ENCODE data around the gene STX18.
"Not testable (repeated sequence)": the region's sequence is repeated elsewhere in the genome, so short reads cannot be mapped to it uniquely, and the experiment has no call there.

The STX18 gene

GRCh38 chr4:4422117-4422516 lies 119.7 kb downstream of the STX18 start:
- not testable (repeated sequence) for DNase-seq (ENCODE audit: low read depth in 2 of 2)

DNA sequence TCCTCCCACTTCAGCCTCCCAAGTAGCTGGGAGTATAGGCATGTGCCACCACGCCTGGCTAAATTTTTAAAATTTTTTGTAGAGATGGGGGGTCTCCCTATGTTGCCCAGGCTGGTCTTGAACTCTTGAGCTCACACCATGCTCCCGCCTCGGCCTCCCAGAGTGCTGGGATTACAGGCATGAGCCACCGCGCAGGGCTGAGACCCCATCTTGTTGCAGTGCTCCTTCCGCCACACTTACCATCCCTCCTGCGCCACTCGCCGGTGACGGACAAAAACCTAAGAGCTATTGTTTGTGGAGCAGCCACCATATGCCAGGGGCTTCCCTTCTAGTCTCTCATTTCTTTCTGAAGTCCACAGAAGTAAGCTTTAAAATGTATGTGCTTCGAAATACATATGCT lies 120.5 kb downstream of the STX18 start:
- no peak for DNase-seq (ENCODE audit: low read depth in 2 of 2)

DNA sequence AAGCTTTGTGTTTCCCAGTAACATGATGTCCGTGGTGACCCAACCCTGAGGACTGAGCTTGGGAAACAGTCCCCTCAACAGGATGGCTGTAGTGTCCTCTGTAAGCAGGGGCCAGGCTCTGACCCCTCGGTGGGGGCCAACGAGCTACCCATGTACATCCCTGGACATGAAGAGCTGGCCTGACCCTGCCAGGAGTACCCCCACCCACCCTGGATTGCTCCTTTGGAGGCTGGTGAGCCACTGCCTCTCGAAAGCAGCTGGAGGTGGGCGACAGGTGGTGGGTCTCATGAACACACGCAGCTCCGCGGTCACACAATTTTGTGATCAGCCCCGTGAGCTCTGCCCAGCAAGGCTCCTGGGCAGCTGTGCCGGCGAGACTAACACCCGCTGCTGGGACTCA lies 121.4 kb downstream of the STX18 start:
- no peak for DNase-seq (ENCODE audit: low read depth in 2 of 2)

DNA sequence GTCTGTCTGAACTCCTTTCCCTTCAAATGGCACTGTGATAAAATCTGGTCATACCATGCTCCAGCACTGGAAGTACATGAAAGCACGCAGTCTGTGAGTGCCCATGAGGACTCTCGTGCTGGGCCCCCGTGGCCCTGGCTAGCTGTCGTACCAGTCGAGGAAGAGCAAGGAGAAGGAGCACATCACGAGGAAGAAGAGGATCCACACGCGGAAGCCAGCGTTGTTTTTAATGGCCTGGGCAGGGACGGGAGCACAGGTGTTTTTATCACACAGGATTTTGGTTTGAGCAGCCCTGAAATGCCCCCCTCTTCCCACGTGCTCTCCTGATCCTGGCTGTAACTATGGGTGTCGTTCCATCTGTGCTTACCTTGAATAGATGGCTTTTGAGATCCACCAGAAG lies 122.0 kb downstream of the STX18 start:
- no peak for DNase-seq (ENCODE audit: low read depth in 2 of 2)

- DNase-seq (ENCODE audit: low read depth in 2 of 2): no peak
These were observed 123.0 kb downstream of the STX18 start for GRCh38 chr4:4418676-4419390.

DNA sequence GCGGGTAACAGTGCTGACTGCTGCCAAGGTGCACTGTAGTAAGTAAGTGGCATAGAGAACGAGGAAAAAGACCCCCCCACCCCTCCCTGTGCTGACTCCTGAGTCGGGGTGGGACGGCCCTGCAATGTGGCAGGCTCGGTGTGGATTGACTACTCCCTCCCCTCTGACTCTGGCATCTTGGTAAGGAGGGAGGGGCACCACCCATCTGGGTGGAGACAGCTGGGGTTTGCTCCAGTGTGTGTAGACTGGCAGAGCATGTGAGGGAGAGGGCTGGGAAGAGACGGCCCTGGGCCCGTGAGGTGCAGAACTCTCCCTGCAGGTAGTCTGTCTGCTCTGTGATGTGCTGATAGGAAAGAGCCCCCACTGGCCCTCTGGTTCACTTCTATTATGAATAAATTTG lies 124.0 kb downstream of the STX18 start:
- no peak for DNase-seq (ENCODE audit: low read depth in 2 of 2)

DNA sequence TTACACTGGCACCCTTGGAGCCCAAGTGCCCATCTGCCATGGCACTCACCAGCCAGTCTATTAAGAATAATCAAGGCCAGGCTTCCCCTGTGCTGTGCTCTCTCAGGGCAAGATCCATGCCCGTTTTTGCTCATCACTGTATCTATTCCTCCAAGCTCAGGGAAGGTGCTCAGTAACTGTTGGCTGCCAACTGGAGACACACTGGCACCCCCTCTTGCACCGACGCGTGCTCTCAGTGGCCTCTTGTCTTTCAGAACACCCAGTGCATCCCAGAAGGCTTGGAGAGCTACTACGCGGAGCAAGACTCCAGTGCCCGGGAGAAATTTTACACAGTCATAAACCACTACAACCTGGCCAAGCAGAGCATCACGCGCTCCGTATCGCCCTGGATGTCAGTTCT lies 124.9 kb downstream of the STX18 start:
- no peak for DNase-seq (ENCODE audit: low read depth in 2 of 2)

- no peak for DNase-seq (ENCODE audit: low read depth in 2 of 2)
These were observed 125.7 kb downstream of the STX18 start for GRCh38 chr4:4415806-4416805.

- DNase-seq (ENCODE audit: low read depth in 2 of 2): no peak
These were observed 126.6 kb downstream of the STX18 start for GRCh38 chr4:4415107-4415805.

GRCh38 chr4:4413806-4414205 lies 128.0 kb downstream of the STX18 start:
- DNase-seq (ENCODE audit: low read depth in 2 of 2): no peak

GRCh38 chr4:4413373-4413725 lies 128.5 kb downstream of the STX18 start:
- DNase-seq (ENCODE audit: low read depth in 2 of 2): no peak

- no peak for DNase-seq (ENCODE audit: low read depth in 2 of 2)
These were observed 129.0 kb downstream of the STX18 start for GRCh38 chr4:4412641-4413372.

GRCh38 chr4:4411906-4412305 lies 129.9 kb downstream of the STX18 start:
- no peak for DNase-seq (ENCODE audit: low read depth in 2 of 2)

GRCh38 chr4:4410271-4410670 lies 131.6 kb downstream of the STX18 start:
- no peak for DNase-seq (ENCODE audit: low read depth in 2 of 2)

GRCh38 chr4:4409416-4410115 lies 132.3 kb downstream of the STX18 start:
- DNase-seq (ENCODE audit: low read depth in 2 of 2): no peak

DNA sequence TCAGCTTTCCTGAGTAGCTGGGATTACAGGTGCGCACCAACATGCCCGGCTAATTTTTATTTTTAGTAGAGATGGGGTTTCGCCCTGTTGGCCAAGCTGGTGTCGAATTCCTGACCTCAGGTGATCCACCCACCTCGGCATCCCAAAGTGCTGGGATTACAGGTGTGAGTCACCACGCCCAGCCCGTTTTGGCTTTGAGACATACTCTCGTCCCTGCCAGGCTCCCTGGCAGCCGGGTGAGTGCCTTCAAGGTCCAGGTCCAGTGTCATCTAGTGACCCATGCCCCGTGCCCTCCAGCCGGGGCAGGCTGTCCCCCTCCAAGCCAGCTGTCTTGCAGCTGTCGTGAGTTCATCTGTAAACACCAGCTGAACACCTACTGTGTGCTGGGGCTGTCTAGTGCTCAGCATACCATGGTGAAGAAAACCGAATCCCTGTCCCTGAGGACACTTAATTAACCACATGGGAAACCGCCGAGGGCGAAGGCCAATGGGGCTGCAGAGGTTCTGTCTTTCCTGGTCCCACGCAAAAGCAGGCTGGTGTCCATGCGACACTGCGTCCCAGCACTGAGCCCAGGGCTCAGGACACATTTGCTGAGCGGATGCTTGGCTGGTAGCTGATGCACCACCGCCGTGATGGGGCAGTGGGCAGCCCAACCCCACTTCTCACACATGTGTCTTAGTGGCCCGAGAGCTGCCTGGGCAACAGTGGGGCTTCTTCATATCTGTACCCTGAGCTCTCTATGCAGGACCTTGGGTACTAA lies 133.1 kb downstream of the STX18 start:
- DNase-seq (ENCODE audit: low read depth in 2 of 2): no peak

DNA sequence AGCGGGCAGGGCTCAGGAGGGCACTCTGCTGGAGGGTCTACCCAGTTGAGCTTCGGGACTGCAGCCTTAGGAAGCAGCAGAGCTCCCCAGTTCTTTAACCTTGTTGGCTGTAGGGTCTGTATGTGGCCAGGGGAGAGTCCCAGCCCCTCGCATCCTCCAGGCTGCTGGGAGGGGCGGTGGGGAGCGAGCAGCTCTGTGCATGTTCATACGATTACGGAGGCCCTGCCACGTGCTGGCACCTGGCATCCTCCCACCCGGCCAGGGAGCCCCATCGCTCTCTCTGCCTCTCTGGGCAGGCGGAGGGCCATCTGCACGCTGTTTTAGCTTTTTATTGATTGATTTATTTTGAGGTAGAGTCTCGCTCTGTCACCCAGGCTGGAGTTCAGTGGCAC lies 133.7 kb downstream of the STX18 start:
- no peak for DNase-seq (ENCODE audit: low read depth in 2 of 2)

DNA sequence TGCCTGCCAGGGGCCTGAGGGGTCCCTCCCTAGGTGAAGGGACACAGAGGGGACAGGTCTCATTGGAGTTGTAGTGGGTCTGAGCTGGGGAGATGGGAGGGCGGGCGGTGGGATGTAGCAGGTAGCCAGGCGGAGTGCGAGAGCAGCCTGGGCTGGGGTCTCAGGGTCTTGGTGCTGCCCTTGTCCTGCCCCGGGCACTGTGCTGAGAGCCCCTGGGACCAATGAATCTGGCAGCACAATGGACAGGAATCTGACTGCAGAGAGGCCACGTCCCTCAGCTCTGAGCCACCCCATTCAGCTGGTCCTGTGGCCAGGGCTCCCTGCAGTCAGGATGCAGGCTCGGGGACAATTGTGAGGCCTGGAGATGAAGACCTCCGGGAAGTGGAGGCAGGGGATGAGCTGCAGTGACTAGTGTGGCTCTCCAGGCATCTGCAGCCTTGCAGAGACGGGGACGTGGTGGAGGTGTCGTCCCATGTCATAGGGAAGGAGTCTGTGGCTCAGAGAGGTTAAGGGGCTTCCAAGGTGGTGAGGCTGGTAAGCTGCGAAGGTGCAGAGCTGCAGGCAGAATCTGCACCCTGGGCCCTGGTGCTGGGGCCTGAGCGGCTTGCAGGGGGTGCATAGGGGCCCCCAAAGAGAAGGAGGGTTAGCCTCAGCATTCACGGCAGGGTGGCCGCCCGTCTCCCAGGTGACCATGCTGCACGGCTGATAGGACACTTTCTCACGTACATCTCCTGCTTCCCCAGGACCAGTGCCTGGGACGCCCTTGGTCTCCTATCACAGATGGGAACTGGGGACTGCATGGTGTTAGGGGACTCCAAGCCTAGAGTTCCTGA lies 134.3 kb downstream of the STX18 start:
- DNase-seq (ENCODE audit: low read depth in 2 of 2): no peak

Data from fibroblast of skin of left biceps (primary cell).